Mesenchymal stem cell (in vitro differentiated cells and primary cell): ENCODE data around the gene SIDT2.

ENCODE experiments used
- DNase-seq: peaks from one replicate; pipeline ENCODE4 v3.0.0-alpha.2; 2013
- H2AFZ ChIP-seq: one replicate; pipeline ENCODE4 v1.6.1; 2013; ENCODE audit warnings: low read depth, mild to moderate bottlenecking, control low read depth, inconsistent platforms, low read length, moderate library complexity
- H2AK5ac ChIP-seq: 2 replicates; pipeline ENCODE4 v1.6.1; 2013; ENCODE audit warnings: low read length, moderate library complexity, mild to moderate bottlenecking, inconsistent platforms; ENCODE audit not compliant: severe bottlenecking
- H2BK120ac ChIP-seq: one replicate; pipeline ENCODE4 v1.6.1; 2013; ENCODE audit warnings: low read depth, mild to moderate bottlenecking, inconsistent platforms, low read length, moderate library complexity
- H2BK12ac ChIP-seq, 2 experiments: one replicate each; pipeline ENCODE4 v1.6.1; 2013; ENCODE audit warnings: inconsistent platforms in 2 of 2, low read length in 2 of 2, mild to moderate bottlenecking in 2 of 2, moderate library complexity in 2 of 2, control low read depth in 1 of 2
- H2BK15ac ChIP-seq: one replicate; pipeline ENCODE4 v1.6.1; 2013; ENCODE audit warnings: mild to moderate bottlenecking, low read depth, inconsistent platforms; ENCODE audit not compliant: poor library complexity, severe bottlenecking
- H2BK5ac ChIP-seq: 2 replicates; pipeline ENCODE4 v1.6.1; 2013; ENCODE audit warnings: low read depth, mild to moderate bottlenecking, low read length, control low read depth, inconsistent platforms; ENCODE audit not compliant: poor library complexity, severe bottlenecking
- H3K14ac ChIP-seq, 2 experiments: one replicate each; pipeline ENCODE4 v1.6.1; 2013; ENCODE audit warnings: inconsistent platforms in 2 of 2, low read length in 2 of 2, control low read depth in 1 of 2, mild to moderate bottlenecking in 1 of 2, moderate library complexity in 1 of 2
- H3K18ac ChIP-seq, 2 experiments: one replicate each; pipeline ENCODE4 v1.6.1; 2013; ENCODE audit warnings: inconsistent platforms in 2 of 2, low read length in 2 of 2, control low read depth in 1 of 2, low read depth in 1 of 2, mild to moderate bottlenecking in 1 of 2
- H3K23ac ChIP-seq, 2 experiments: one replicate each; pipeline ENCODE4 v1.6.1; 2013; ENCODE audit warnings: inconsistent platforms in 2 of 2, low read length in 2 of 2, mild to moderate bottlenecking in 2 of 2, moderate library complexity in 2 of 2, control low read depth in 1 of 2
- H3K27ac ChIP-seq: 2 replicates; pipeline ENCODE4 v1.5.1; 2013; ENCODE audit warnings: mild to moderate bottlenecking, moderate library complexity, low read length, control low read depth, inconsistent platforms; ENCODE audit not compliant: poor library complexity, severe bottlenecking
- H3K27me3 ChIP-seq, 2 experiments: 2 replicates each; pipeline versions ENCODE4 v1.6.1 to v1.7.0; 2013; ENCODE audit warnings: low read length in 2 of 2, mild to moderate bottlenecking in 2 of 2, moderate library complexity in 2 of 2, control low read depth in 1 of 2, inconsistent platforms in 1 of 2; ENCODE audit not compliant: control insufficient read depth in 1 of 2, insufficient read depth in 1 of 2
- H3K36me3 ChIP-seq, 2 experiments: 2 replicates each; pipeline versions ENCODE4 v1.6.1 to v1.7.0; 2013; ENCODE audit warnings: low read length in 2 of 2, control low read depth in 1 of 2, inconsistent platforms in 1 of 2, low read depth in 1 of 2, mild to moderate bottlenecking in 1 of 2; ENCODE audit not compliant: insufficient read depth in 2 of 2, control insufficient read depth in 1 of 2
- H3K4ac ChIP-seq, 2 experiments: one replicate each; pipeline ENCODE4 v1.6.1; 2013; ENCODE audit warnings: inconsistent platforms in 2 of 2, low read length in 2 of 2, mild to moderate bottlenecking in 2 of 2, moderate library complexity in 2 of 2, control low read depth in 1 of 2, low read depth in 1 of 2
- H3K4me1 ChIP-seq: 2 replicates; pipeline ENCODE4 v1.6.1; 2013; ENCODE audit warnings: low read depth, low read length, control low read depth; ENCODE audit not compliant: control insufficient read depth, insufficient read depth
- H3K4me2 ChIP-seq: 2 replicates; pipeline ENCODE4 v1.6.1; 2013; ENCODE audit warnings: low read length, mild to moderate bottlenecking, inconsistent platforms; ENCODE audit not compliant: poor library complexity, severe bottlenecking
- H3K4me3 ChIP-seq, 2 experiments: 2 replicates each; pipeline versions ENCODE4 v1.5.1 to v1.7.0; 2013; ENCODE audit warnings: low read length in 2 of 2, mild to moderate bottlenecking in 2 of 2, control low read depth in 1 of 2, low read depth in 1 of 2; ENCODE audit not compliant: insufficient read depth in 1 of 2
- H3K79me1 ChIP-seq: replicated peaks from 2 replicates; pipeline ENCODE4 v1.6.1; 2013; ENCODE audit warnings: mild to moderate bottlenecking, control low read depth, low read length, inconsistent platforms; ENCODE audit not compliant: poor library complexity, severe bottlenecking
- H3K9ac ChIP-seq: 2 replicates; pipeline ENCODE4 v1.7.0; 2013; ENCODE audit warnings: mild to moderate bottlenecking, low read length, moderate library complexity
- H3K9me3 ChIP-seq: 2 replicates; pipeline ENCODE4 v1.7.0; 2013; ENCODE audit warnings: mild to moderate bottlenecking, low read length; ENCODE audit not compliant: control insufficient read depth
- H4K8ac ChIP-seq: one replicate; pipeline ENCODE4 v1.6.1; 2013; ENCODE audit warnings: inconsistent platforms, mild to moderate bottlenecking, low read length, moderate library complexity
- H4K91ac ChIP-seq: one replicate; pipeline ENCODE4 v1.6.1; 2013; ENCODE audit warnings: mild to moderate bottlenecking, low read length, inconsistent platforms
- WGBS: methylation state at CpG from one replicate; pipeline ENCODE4 v1.1.7; 2013; ENCODE audit warnings: mixed read lengths; 5-methylcytosine and 5-hydroxymethylcytosine counted together

Gene SIDT2

DNA sequence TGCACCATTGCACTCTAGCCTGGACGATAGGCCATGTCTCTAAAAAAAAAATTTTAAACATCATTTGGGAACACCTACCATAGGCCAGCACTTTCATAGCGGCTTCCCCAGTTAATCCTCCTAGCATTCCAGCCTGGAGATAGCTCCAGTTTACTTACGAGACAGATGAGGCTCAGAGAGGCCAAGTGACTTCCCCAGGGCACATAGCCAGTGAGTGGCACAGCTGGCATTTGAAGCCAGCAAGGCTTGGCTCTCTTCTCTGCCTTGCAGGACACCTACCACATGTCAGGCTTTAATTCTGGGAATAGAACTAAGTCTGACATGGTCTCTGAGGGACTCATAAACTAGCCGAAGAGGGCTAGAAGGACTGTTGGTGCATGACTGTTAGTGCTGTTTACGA lies 15.7 kb downstream of the SIDT2 start:
- no peak overlapping the region for H3K18ac ChIP-seq
- no peaks in the 10 kb centered on the region for H3K79me1 ChIP-seq
- no peak overlapping the region for H2BK15ac ChIP-seq
- peaks cover 15% of the 10 kb centered on the region for H3K4me1 ChIP-seq
- no peaks in the 10 kb centered on the region for H3K9me3 ChIP-seq
- H3K27ac ChIP-seq, result no peak overlapping the region
- H3K36me3 ChIP-seq, result peaks cover 52 to 61% of the 10 kb centered on the region in 2 experiments
- H3K9ac ChIP-seq, result no peak overlapping the region
- 85% methylated on average over 5 of the region's 5 CpGs for WGBS
- no peak overlapping the region for H4K91ac ChIP-seq
- no peak overlapping the region for H2AFZ ChIP-seq
- H3K4me2 ChIP-seq, result no peak overlapping the region
- DNase-seq, result no peak
- no peaks in the 10 kb centered on the region for H3K27me3 ChIP-seq
- H4K8ac ChIP-seq, result no peak overlapping the region
- no peak overlapping the region for H3K4ac ChIP-seq
- no peak overlapping the region for H2BK120ac ChIP-seq
- H2BK12ac ChIP-seq, result no peak overlapping the region
- no peak overlapping the region for H3K14ac ChIP-seq
- no peak overlapping the region for H3K23ac ChIP-seq
- no peak overlapping the region for H2BK5ac ChIP-seq
- no peak overlapping the region for H2AK5ac ChIP-seq
- no peak overlapping the region for H3K4me3 ChIP-seq

DNA sequence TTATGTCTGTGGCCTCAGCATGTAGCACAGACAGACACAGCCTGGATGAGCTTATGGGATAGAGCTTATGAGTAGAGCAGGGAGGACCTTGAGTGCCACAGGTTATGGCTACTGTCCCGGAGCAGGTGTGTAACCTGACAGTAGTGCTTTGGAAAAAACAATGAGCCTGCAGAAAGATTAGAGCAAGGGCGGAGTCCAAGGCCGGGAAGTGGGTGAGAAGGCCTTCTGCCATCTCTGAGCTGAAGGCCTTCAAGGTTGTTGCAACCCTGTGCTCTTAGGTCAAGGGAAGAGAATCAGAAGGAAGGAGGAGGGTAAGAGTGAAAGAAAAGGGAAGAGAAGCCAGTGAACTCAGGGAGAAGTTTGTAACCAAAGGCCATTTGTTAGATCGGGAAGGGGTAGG lies 16.7 kb downstream of the SIDT2 start:
- no peaks in the 10 kb centered on the region for H3K9me3 ChIP-seq
- peaks cover 19% of the 10 kb centered on the region for H3K4me1 ChIP-seq
- no peak overlapping the region for H3K14ac ChIP-seq
- H4K91ac ChIP-seq, result no peak overlapping the region
- no peaks in the 10 kb centered on the region for H3K27me3 ChIP-seq
- H2BK15ac ChIP-seq, result no peak overlapping the region
- no peak overlapping the region for H3K18ac ChIP-seq
- no peak overlapping the region for H3K9ac ChIP-seq
- H2BK5ac ChIP-seq, result no peak overlapping the region
- H2BK120ac ChIP-seq, result no peak overlapping the region
- no peaks in the 10 kb centered on the region for H3K79me1 ChIP-seq
- H2BK12ac ChIP-seq, result no peak overlapping the region
- no peak overlapping the region for H2AFZ ChIP-seq
- 94% methylated on average over 4 of the region's 4 CpGs for WGBS
- H3K4ac ChIP-seq, result no peak overlapping the region
- peak overlapping the region in 1 of 2 experiments; percentile 32 for H3K23ac ChIP-seq
- no peak overlapping the region for H3K27ac ChIP-seq
- H3K4me3 ChIP-seq, result no peak overlapping the region
- H3K36me3 ChIP-seq, result peaks cover 43 to 51% of the 10 kb centered on the region in 2 experiments
- no peak overlapping the region for H3K4me2 ChIP-seq
- no peak overlapping the region for H2AK5ac ChIP-seq
- DNase-seq, result no peak
- H4K8ac ChIP-seq, result no peak overlapping the region

DNA sequence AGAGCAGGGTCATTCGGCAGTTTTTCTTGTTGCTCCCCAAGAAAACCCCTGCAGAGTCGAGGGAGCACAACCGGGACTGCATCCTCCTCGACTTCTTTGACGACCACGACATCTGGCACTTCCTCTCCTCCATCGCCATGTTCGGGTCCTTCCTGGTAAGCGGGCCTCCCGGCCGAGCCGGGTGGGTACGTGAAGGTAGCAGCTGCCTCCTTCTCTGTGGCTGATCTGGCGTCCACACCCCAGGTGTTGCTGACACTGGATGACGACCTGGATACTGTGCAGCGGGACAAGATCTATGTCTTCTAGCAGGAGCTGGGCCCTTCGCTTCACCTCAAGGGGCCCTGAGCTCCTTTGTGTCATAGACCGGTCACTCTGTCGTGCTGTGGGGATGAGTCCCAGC lies 17.2 kb downstream of the SIDT2 start:
- Histone ChIP-seq H4K8ac (no peak overlapping the region), H3K4me1 (peaks cover 22% of the 10 kb centered on the region), H3K4me2 (no peak overlapping the region), H2BK120ac (no peak overlapping the region), H3K27me3 (no peaks in the 10 kb centered on the region), H2BK5ac (no peak overlapping the region), H3K18ac (no peak overlapping the region), H3K27ac (no peak overlapping the region), H3K14ac (no peak overlapping the region), H2AK5ac (no peak overlapping the region), H3K23ac (no peak overlapping the region), H3K4ac (no peak overlapping the region), H2BK12ac (no peak overlapping the region), H3K36me3 (peaks cover 38 to 46% of the 10 kb centered on the region in 2 experiments), H4K91ac (no peak overlapping the region), H3K4me3 (no peak overlapping the region), H3K79me1 (no peaks in the 10 kb centered on the region), H3K9me3 (no peaks in the 10 kb centered on the region), H3K9ac (no peak overlapping the region), H2BK15ac (no peak overlapping the region), H2AFZ (no peak overlapping the region)
- no peak for DNase-seq
- WGBS, result 97% methylated on average over 19 of the region's 19 CpGs

DNA sequence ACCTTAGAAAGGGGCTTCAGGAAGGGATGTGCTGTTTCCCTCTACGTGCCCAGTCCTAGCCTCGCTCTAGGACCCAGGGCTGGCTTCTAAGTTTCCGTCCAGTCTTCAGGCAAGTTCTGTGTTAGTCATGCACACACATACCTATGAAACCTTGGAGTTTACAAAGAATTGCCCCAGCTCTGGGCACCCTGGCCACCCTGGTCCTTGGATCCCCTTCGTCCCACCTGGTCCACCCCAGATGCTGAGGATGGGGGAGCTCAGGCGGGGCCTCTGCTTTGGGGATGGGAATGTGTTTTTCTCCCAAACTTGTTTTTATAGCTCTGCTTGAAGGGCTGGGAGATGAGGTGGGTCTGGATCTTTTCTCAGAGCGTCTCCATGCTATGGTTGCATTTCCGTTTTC lies 18.5 kb downstream of the SIDT2 start:
- Histone ChIP-seq H3K14ac (no peak overlapping the region), H3K23ac (no peak overlapping the region), H3K36me3 (peaks cover 30 to 47% of the 10 kb centered on the region in 2 experiments), H3K4ac (no peak overlapping the region), H2AK5ac (no peak overlapping the region), H4K91ac (no peak overlapping the region), H3K27ac (no peak overlapping the region), H2BK5ac (no peak overlapping the region), H2AFZ (no peak overlapping the region), H2BK15ac (no peak overlapping the region), H3K9ac (no peak overlapping the region), H2BK12ac (no peak overlapping the region), H4K8ac (no peak overlapping the region), H3K4me2 (no peak overlapping the region), H3K79me1 (no peaks in the 10 kb centered on the region), H2BK120ac (no peak overlapping the region), H3K4me1 (peaks cover 34% of the 10 kb centered on the region), H3K9me3 (no peaks in the 10 kb centered on the region), H3K27me3 (no peaks in the 10 kb centered on the region), H3K18ac (no peak overlapping the region), H3K4me3 (no peak overlapping the region)
- DNase-seq, result no peak
- 97% methylated on average over 5 of the region's 7 CpGs for WGBS
